Heart left ventricle (tissue), 13 donors: ENCODE data around the gene SEMA4D.

Experiments
- POLR2A ChIP-seq, 2 donors: fragments of 450-650 bp; IDR thresholded peaks; one replicate each; pipeline ENCODE4 v1.6.1; 2017; ENCODE audit warnings: antibody characterized with exemption in 2 of 2, mild to moderate bottlenecking in 2 of 2, moderate library complexity in 2 of 2
- TF ChIP-seq, protein P1 (sequence below), 12 donors: fragments of 200-600 bp; sonication (generic) in 4 of 12; IDR thresholded peaks; one replicate each; pipeline versions ENCODE4 v1.5.0 to v1.8.0; 2018 to 2022; ENCODE audit warnings: antibody characterized with exemption in 12 of 12, mild to moderate bottlenecking in 5 of 12
- donor health status: ischemic (EF 13 %, LVEDD 7.1; RV severe dilation, severe dysfunction).
- donor health status: DM: no; HTN: yes; CAD: no.
- donor health status: DM: no; HTN: no; CAD: no.
- donor health status: ischemic (EF 25% LVEDD 6.9; RV normal size, moderate dysfunction).
- donor health status: ischemic (EF 25% LVEDD 5.7; RV mildly dilated, moderate dysfunction).
- donor health status: ischemic (EF 35%, LVEDD 5.7; RV mildly dilated, moderate dysfunction).
- donor health status: nonischemic (EF 11% LVEDD 7.7; RV severe dilation, severe dysfunction).
- donor health status: DM: yes; HTN: yes; CAD: no.
- donor health status: PGD.
- donor health status: ischemic (EF 29% LVEDD 5.4; RV normal size, mild dysfunction).
- donor health status: nonischemic (EF 23%, LVEDD 6.1; RV moderate dilation, normal function).

DNA sequence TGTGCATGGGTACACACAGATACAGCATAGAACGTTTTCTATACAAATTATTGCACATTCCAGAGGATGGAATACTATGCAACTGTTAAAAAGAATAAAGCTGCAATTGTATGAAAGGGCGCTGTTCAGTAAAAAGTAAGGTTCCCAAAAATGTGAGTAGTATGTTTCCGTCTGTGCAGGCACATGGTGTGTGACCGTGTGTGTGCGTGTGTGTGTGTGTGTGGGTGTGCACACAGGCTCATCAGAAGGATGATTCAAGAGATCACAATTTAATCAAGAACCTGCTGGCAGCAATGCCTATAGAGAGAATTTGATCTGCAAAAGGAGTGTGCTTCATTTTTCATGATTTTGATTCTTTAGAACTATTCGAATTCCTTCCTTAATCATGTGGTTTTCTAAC is 76.3 kb downstream of the SEMA4D start:
- TF ChIP-seq, protein P1, sequence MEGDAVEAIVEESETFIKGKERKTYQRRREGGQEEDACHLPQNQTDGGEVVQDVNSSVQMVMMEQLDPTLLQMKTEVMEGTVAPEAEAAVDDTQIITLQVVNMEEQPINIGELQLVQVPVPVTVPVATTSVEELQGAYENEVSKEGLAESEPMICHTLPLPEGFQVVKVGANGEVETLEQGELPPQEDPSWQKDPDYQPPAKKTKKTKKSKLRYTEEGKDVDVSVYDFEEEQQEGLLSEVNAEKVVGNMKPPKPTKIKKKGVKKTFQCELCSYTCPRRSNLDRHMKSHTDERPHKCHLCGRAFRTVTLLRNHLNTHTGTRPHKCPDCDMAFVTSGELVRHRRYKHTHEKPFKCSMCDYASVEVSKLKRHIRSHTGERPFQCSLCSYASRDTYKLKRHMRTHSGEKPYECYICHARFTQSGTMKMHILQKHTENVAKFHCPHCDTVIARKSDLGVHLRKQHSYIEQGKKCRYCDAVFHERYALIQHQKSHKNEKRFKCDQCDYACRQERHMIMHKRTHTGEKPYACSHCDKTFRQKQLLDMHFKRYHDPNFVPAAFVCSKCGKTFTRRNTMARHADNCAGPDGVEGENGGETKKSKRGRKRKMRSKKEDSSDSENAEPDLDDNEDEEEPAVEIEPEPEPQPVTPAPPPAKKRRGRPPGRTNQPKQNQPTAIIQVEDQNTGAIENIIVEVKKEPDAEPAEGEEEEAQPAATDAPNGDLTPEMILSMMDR (IDR thresholded peaks at IDR 0.05) = no peak
- TF ChIP-seq POLR2A (IDR thresholded peaks at IDR 0.05) = no peak
